Measurements from ENCODE around the gene INSL6. TPM values are rescaled to one million over a fixed set of nuclear protein-coding genes. Genes with fewer than 3 reads are reported as not detected.

INSL6 gene
- total and polyA plus RNA-seq, 10 of the 15 experiments (the other 5 are each of a cell fraction or from before 2014, with no cell fraction given): 0.10 to 1.6 (median 0.84) TPM; not detected in 7

DNA sequence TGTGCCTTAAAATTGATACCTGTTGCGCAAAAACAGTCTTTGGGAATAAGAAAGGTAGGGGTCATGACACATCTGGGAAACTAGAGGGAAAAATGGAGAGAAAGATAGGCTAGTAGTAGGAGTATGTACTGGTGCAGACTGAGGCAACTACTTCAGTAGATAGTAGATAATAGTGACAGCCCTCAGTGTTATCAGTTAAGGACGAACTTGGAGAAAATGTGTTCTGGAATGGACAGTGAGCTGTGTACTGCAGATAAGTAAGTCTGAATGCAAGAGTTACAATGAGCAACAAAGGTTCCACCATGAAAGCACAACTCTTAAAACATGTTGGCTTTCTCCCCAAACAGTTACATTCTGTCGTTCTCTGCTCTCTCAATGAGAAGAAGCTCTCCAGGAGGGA, 6.5 kb upstream of the INSL6 start:
- BruUV-seq (replicated peaks): no TSS peak
- in situ Hi-C loops (cut with MboI): no loop called here
- no peaks in the 10 kb centered on the region for H3K36me3 ChIP-seq (ENCODE audit: control insufficient read depth in 2 of 2, insufficient read depth in 2 of 2, low read length in 1 of 2)

More for the DNA sequence above, 6.5 kb upstream of the INSL6 start:
- no peak overlapping the region for H3K4me3 ChIP-seq
- H3K9ac ChIP-seq (ENCODE audit: control insufficient read depth, insufficient read depth, low read length): no peak overlapping the region
- H3K4me2 ChIP-seq (ENCODE audit: control insufficient read depth, insufficient read depth): no peak overlapping the region
- no peak for DNase-seq (ENCODE audit: low read depth, low spot score)
- ChIA-PET SMC1A (ENCODE audit: uncharacterized antibody, unreplicated experiment) (interaction anchor here (1.1 kb wide), 1 partner anchor 9 kb away, joined by 3 read pairs; no protein-coding TSS in a partner anchor), CTCF (no interaction called here), RAD21 (ENCODE audit: unreplicated experiment) (no interaction called here), POLR2A (no interaction called here)
- H4K20me1 ChIP-seq (ENCODE audit: control insufficient read depth, insufficient read depth): no peaks in the 10 kb centered on the region
- H3K79me2 ChIP-seq (ENCODE audit: control insufficient read depth, insufficient read depth, low read length): no peaks in the 10 kb centered on the region
- H2AFZ ChIP-seq (ENCODE audit: control insufficient read depth, low read depth, low read length): no peak overlapping the region
- 72% methylated on average over 3 of the region's 3 CpGs for WGBS (ENCODE audit: insufficient coverage, insufficient replicate concordance, low lambda C conversion rate, missing lambda C conversion rate)
- no peaks in the 10 kb centered on the region for H3K9me3 ChIP-seq (replicated peaks; ENCODE audit: control insufficient read depth, insufficient read depth, low read length)
- no peaks in the 10 kb centered on the region for H3K4me1 ChIP-seq (ENCODE audit: control insufficient read depth, insufficient read depth, low read length)
- no peaks in the 10 kb centered on the region; a peak in 1 of 4 replicates for H3K27me3 ChIP-seq (replicated peaks in 1 of 2; ENCODE audit: control insufficient read depth in 2 of 2, insufficient read depth in 2 of 2, low read length in 1 of 2)
- no peak for FAIRE-seq
- ATAC-seq: no peak
- intact Hi-C loops (cut with micrococcal nuclease; ENCODE audit: unreplicated experiment): no loop called here
- no peak overlapping the region for H3K27ac ChIP-seq (ENCODE audit: control insufficient read depth, insufficient read depth)
- TF ChIP-seq CHD2 (IDR thresholded peaks at IDR 0.05; ENCODE audit: borderline replicate concordance, low read depth, low read length): no peak
- no peak for TF ChIP-seq ZNF622 (IDR thresholded peaks at IDR 0.05)
- no peak for TF ChIP-seq BCL11A (IDR thresholded peaks at IDR 0.05; ENCODE audit: low read depth, low read length)
- TF ChIP-seq, protein P1, sequence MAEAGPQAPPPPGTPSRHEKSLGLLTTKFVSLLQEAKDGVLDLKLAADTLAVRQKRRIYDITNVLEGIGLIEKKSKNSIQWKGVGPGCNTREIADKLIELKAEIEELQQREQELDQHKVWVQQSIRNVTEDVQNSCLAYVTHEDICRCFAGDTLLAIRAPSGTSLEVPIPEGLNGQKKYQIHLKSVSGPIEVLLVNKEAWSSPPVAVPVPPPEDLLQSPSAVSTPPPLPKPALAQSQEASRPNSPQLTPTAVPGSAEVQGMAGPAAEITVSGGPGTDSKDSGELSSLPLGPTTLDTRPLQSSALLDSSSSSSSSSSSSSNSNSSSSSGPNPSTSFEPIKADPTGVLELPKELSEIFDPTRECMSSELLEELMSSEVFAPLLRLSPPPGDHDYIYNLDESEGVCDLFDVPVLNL (IDR thresholded peaks at IDR 0.05; ENCODE audit: low read depth, low read length): no peak
- TF ChIP-seq RELA (IDR thresholded peaks at IDR 0.05; ENCODE audit: borderline replicate concordance, partially characterized antibody): no peak
- TF ChIP-seq, protein P2, sequence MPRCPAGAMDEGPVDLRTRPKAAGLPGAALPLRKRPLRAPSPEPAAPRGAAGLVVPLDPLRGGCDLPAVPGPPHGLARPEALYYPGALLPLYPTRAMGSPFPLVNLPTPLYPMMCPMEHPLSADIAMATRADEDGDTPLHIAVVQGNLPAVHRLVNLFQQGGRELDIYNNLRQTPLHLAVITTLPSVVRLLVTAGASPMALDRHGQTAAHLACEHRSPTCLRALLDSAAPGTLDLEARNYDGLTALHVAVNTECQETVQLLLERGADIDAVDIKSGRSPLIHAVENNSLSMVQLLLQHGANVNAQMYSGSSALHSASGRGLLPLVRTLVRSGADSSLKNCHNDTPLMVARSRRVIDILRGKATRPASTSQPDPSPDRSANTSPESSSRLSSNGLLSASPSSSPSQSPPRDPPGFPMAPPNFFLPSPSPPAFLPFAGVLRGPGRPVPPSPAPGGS (IDR thresholded peaks at IDR 0.05; ENCODE audit: borderline replicate concordance, insufficient read depth, low read depth, low read length, poor library complexity, severe bottlenecking): no peak
- TF ChIP-seq ZNF592 (IDR thresholded peaks at IDR 0.05): no peak

All from GM12878 (cell line).